ENCODE results near the gene CCDC91. TPM values are rescaled to one million over a fixed set of nuclear protein-coding genes. Genes with fewer than 3 reads are reported as not detected.

The CCDC91 gene
- total RNA-seq, 1 donor from 2014 or later, result 23.5 TPM

DNA sequence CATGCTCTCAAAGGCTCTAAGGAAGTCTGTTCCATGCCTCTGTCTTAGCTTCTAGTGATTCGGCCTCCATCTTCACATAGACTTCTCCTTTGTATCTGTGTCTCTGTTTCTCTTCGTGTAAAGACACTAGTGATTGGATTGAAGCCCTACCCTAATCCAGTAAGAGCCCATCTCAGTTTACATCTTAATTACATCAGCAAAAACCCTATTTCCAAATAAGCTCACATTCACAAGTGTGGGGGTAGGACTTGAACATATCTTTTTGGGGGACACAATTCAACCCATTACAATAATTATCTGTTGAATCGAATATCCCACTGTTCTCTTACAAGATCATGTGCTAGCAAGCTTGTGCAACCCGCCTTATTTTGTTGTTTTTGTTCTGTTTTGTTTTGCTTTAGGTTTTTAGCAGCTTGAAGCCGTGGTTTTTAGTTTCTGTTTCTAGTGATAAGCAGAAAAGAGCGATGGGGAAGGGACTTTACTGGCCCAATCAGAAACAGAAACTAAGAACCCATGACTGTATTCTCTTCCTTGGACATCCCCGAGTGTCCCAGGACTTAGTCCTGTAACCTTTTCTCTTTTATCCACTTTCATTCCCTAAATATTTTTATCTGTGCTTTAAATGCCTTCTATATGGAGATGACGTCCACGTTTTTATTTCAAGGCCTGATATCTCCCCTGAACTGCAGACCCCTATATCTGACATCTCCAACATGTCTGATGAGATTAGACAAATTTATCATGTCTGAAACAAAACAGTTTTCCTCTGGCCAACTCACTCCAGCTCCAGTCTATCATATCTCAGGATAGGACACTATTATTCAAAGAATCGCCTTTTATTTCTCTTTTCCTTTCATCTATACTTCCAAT is 353.0 kb downstream of the CCDC91 start:
- H3K4me3 ChIP-seq (ENCODE audit: low read depth, low read length), result no peak overlapping the region
- TF ChIP-seq, protein P1, sequence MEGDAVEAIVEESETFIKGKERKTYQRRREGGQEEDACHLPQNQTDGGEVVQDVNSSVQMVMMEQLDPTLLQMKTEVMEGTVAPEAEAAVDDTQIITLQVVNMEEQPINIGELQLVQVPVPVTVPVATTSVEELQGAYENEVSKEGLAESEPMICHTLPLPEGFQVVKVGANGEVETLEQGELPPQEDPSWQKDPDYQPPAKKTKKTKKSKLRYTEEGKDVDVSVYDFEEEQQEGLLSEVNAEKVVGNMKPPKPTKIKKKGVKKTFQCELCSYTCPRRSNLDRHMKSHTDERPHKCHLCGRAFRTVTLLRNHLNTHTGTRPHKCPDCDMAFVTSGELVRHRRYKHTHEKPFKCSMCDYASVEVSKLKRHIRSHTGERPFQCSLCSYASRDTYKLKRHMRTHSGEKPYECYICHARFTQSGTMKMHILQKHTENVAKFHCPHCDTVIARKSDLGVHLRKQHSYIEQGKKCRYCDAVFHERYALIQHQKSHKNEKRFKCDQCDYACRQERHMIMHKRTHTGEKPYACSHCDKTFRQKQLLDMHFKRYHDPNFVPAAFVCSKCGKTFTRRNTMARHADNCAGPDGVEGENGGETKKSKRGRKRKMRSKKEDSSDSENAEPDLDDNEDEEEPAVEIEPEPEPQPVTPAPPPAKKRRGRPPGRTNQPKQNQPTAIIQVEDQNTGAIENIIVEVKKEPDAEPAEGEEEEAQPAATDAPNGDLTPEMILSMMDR (IDR thresholded peaks at IDR 0.05; ENCODE audit: insufficient read depth, low read length, poor library complexity, severe bottlenecking), result no peak

DNA sequence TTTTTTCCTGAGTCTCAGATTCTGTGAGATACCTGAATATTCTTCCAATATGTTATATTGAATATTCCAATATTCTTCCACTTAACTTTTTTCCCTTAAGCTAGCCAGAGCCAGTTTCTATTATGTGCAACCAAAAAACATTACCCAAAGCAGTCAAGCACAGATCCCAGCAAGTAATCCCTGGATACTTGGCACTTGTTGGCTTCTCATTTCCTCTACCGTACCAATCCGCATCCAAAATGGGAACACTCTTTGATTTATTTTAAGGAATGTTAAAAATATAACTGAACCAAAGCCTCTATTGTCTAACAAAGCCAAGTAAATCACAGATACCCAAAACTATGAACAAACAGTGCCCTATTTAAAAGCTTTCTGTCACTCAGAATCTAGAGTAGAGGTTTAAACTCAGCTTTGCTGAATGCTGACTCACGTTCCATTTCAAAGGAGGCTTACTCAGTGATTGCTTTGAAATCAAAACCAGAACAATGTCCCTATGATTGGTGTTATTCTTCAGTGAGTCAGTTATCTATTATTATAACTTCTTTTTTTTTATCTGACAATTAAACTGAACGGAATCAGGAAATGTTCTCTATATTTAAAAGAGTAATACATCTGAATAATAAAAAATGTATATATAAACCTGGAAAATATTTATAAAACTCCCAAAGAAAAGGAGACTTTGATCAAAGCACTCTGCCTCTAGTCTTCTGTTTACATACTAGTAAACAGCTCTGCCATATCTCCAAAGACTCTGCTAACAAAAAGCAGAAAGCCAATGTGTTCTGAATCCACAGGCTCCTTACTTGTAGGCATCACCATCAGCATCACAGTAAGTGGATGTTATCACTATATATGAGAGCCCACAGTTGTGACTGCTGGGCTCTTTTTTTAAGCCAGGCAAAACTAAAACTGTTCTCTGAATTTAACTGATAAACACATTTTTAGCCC is 360.8 kb downstream of the CCDC91 start:
- H3K4me3 ChIP-seq (ENCODE audit: low read depth, low read length), result no peak overlapping the region
- H3K36me3 ChIP-seq (ENCODE audit: control insufficient read depth, insufficient read depth, low read length), result no peaks in the 10 kb centered on the region
- peak; percentile 47 for DNase-seq (ENCODE audit: low read depth)
- TF ChIP-seq, protein P1 (IDR thresholded peaks at IDR 0.05; ENCODE audit: insufficient read depth, low read length, poor library complexity, severe bottlenecking), result no peak
- no peaks in the 10 kb centered on the region for H3K27me3 ChIP-seq (ENCODE audit: control insufficient read depth, insufficient read depth, low read length)

More for the DNA sequence above, 353.0 kb downstream of the CCDC91 start:
- DNase-seq (ENCODE audit: low read depth), result no peak
- Histone ChIP-seq H3K27me3 (ENCODE audit: control insufficient read depth, insufficient read depth, low read length) (no peaks in the 10 kb centered on the region), H3K36me3 (ENCODE audit: control insufficient read depth, insufficient read depth, low read length) (no peaks in the 10 kb centered on the region)

DNA sequence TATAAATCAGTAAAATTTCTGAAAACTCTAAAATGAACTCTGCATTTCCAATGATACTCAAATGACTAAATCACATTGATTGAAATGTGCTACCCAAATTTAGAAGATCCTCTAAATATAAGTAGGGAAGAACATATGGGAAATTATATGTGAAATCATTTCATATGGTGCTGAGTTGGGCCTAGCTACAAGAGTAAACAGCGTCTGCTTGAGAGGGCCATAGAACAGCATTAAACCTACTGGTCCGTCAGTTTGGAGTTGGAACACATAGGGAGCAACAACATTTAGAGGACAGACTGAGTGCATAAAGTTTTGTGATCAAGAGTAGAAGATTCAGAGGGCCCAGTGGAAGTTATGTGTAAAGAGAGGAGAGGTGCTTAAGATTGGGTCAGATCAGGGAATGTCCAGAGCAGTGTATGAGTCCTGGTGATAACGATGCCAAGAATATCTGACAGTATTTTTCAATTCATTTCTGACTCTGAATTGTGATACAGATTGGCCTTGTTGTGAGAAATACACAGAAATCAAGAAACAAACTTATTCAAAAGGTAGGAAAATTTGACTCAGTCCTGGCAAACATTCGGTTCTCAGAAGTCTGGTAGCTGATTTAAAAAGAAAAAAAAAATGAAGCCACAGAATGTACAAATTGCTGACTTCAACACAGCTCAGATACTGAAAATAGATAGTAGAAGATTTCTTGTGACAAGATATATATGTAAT is 362.2 kb downstream of the CCDC91 start:
- Histone ChIP-seq H3K27me3 (ENCODE audit: control insufficient read depth, insufficient read depth, low read length) (no peaks in the 10 kb centered on the region), H3K36me3 (ENCODE audit: control insufficient read depth, insufficient read depth, low read length) (no peaks in the 10 kb centered on the region), H3K4me3 (ENCODE audit: low read depth, low read length) (no peak overlapping the region)
- TF ChIP-seq, protein P1 (IDR thresholded peaks at IDR 0.05; ENCODE audit: insufficient read depth, low read length, poor library complexity, severe bottlenecking), result no peak
- no peak for DNase-seq (ENCODE audit: low read depth)

DNA sequence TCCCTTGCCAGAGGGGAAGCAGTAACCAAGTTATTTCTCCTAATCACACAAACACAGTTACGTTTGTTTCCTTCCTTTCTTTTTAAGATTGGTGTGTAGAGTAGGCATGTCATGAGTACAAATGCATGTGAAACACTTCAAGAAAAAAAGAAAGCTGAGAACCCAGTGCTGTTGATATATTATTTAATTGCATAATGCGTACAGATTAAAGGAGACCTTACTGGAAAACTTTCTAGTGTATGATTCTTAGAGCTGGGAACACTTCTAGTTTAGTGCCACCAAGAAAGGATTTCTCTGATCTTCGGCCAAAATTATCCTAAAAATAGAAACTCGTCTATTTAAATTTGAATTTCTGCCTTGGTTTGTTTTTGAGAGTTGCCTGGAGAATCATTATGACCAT is 365.5 kb downstream of the CCDC91 start:
- DNase-seq (ENCODE audit: low read depth), result no peak
- H3K4me3 ChIP-seq (ENCODE audit: low read depth, low read length), result no peak overlapping the region
- TF ChIP-seq, protein P1 (IDR thresholded peaks at IDR 0.05; ENCODE audit: insufficient read depth, low read length, poor library complexity, severe bottlenecking), result no peak
- H3K27me3 ChIP-seq (ENCODE audit: control insufficient read depth, insufficient read depth, low read length), result no peaks in the 10 kb centered on the region
- H3K36me3 ChIP-seq (ENCODE audit: control insufficient read depth, insufficient read depth, low read length), result no peaks in the 10 kb centered on the region

DNA sequence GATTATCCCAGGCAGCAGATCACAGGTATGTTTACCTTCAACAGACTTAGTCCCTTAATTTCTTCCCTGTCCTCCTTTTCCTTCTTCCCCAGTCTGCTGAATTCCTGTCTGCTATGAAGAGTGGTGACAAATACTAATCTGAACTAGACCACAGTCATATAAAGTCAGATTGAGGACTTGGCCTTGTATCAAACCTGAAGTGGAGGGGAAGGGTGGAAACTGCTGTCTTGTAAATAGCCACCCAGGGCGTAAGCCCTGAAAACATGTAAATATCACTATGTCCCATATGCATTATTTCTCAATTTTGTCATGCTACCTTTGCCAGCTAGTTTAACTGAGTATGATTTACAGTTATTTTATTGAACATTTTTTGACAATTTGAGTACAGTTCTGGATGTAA is 368.0 kb downstream of the CCDC91 start:
- no peak overlapping the region for H3K4me3 ChIP-seq (ENCODE audit: low read depth, low read length)
- H3K36me3 ChIP-seq (ENCODE audit: control insufficient read depth, insufficient read depth, low read length), result no peaks in the 10 kb centered on the region
- H3K27me3 ChIP-seq (ENCODE audit: control insufficient read depth, insufficient read depth, low read length), result no peaks in the 10 kb centered on the region
- TF ChIP-seq, protein P1 (IDR thresholded peaks at IDR 0.05; ENCODE audit: insufficient read depth, low read length, poor library complexity, severe bottlenecking), result no peak
- DNase-seq (ENCODE audit: low read depth), result no peak

All from kidney epithelial cell (primary cell).